ENCODE data around the gene ENOX2. TPM values are rescaled to one million over a fixed set of nuclear protein-coding genes. Genes with fewer than 3 reads are reported as not detected.
A peak's percentile ranks its signal among the peaks of the same experiment; 100 is the strongest.
"Not testable (repeated sequence)": the region's sequence is repeated elsewhere in the genome, so short reads cannot be mapped to it uniquely, and the experiment has no call there.

ENOX2 gene
- total and polyA plus RNA-seq, 4 donors = 9.0 to 39.6 (median 22.7) TPM

- no peak for DNase-seq
- intact Hi-C loops (cut with DNase I) = no loop called here
- H3K4me1 ChIP-seq (ENCODE audit: control insufficient read depth in 1 of 2, insufficient read depth in 2 of 2, low read length in 2 of 2) = no peaks in the 10 kb centered on the region
Observed at GRCh38 chrX:130718137-130718536, 184.9 kb downstream of the ENOX2 start.

DNA sequence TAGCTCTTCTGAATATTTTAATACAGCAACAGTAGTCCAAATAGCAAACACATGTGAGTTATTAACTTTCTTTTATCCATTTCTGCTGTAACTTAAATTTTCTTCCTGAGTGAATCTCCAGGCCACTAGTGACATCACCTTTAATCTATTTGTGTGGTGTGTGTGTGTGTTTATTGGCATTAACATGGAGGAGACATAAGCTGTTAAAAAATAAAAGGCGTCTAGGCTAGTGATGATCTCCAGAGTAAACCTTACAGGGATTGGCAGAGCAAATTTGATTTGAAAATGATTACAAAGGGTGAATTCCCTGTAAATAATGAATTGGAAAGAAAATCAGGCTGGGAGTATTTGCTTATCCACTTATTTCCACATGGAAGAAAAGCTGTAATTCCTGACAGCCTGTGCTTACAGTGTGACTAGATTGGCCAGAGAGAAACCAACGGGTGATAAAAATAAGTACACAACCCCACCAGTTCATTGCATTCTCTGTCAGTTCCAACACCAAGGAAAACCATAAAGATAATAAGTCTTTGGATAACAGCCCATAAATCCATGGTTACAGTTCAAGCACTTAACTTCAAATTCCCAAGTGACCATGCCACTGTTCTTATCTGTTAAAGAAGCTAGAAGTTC is 186.1 kb downstream of the ENOX2 start:
- DNase-seq (no peak), ATAC-seq (ENCODE audit: low FRiP score) (no peak)
- Histone ChIP-seq H3K9me3 (ENCODE audit: control insufficient read depth, low read length) (no peaks in the 10 kb centered on the region), H3K27me3 (ENCODE audit: control insufficient read depth in 1 of 2, insufficient read depth in 2 of 2, low read length in 1 of 2) (no peaks in the 10 kb centered on the region), H3K4me1 (ENCODE audit: control insufficient read depth in 1 of 2, insufficient read depth in 2 of 2, low read length in 2 of 2) (no peaks in the 10 kb centered on the region), H3K36me3 (ENCODE audit: control insufficient read depth in 1 of 2, insufficient read depth in 2 of 2, low read length in 1 of 2) (no peaks in the 10 kb centered on the region), H3K4me3 (ENCODE audit: low read length in 2 of 2) (no peak overlapping the region), H3K27ac (ENCODE audit: low read depth in 1 of 2, low read length in 2 of 2) (no peak overlapping the region)
- intact Hi-C loops (cut with DNase I) = no loop called here
- 9 to 31% methylated on average over 2 of the region's 2 CpGs for WGBS, 2 donors

More at GRCh38 chrX:130718137-130718536, 184.9 kb downstream of the ENOX2 start:
- WGBS, 2 donors = 42 to 72% methylated on average over 4 of the region's 4 CpGs
- Histone ChIP-seq H3K4me3 (ENCODE audit: low read length in 2 of 2) (no peak overlapping the region), H3K36me3 (ENCODE audit: control insufficient read depth in 1 of 2, insufficient read depth in 2 of 2, low read length in 1 of 2) (no peaks in the 10 kb centered on the region), H3K27me3 (ENCODE audit: control insufficient read depth in 1 of 2, insufficient read depth in 2 of 2, low read length in 1 of 2) (no peaks in the 10 kb centered on the region), H3K9me3 (ENCODE audit: control insufficient read depth, low read length) (no peaks in the 10 kb centered on the region), H3K27ac (ENCODE audit: low read depth in 1 of 2, low read length in 2 of 2) (no peak overlapping the region)
- ATAC-seq (ENCODE audit: low FRiP score) = no peak

DNA sequence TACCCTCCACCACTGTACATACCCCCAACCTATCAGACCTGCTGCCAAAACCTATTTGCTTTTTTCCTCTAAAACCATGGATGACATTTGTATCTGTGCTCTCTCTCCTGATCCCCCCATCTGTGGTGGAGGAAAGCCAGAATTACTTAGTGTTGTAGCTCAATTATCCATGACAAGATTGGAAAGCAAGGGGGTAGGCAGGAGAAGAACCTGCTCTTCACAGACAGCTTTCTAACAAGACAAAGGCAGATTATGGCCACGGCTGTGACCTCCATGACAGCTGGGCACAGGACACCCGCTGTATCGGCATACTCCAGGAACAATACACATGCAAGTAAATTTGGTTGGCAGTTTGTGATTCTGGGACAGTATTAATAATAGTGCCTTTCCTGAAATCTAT is 186.7 kb downstream of the ENOX2 start:
- intact Hi-C loops (cut with DNase I) = no loop called here
- no peak for DNase-seq
- no peak overlapping the region for H3K27ac ChIP-seq (ENCODE audit: low read depth in 1 of 2, low read length in 2 of 2)
- ATAC-seq (ENCODE audit: low FRiP score) = no peak
- no peaks in the 10 kb centered on the region for H3K9me3 ChIP-seq (ENCODE audit: control insufficient read depth, low read length)
- 77 to 83% methylated on average over 3 of the region's 3 CpGs for WGBS, 2 donors
- no peaks in the 10 kb centered on the region for H3K36me3 ChIP-seq (ENCODE audit: control insufficient read depth in 1 of 2, insufficient read depth in 2 of 2, low read length in 1 of 2)
- H3K4me3 ChIP-seq (ENCODE audit: low read length in 2 of 2) = no peak overlapping the region
- H3K4me1 ChIP-seq (ENCODE audit: control insufficient read depth in 1 of 2, insufficient read depth in 2 of 2, low read length in 2 of 2) = no peaks in the 10 kb centered on the region
- no peaks in the 10 kb centered on the region for H3K27me3 ChIP-seq (ENCODE audit: control insufficient read depth in 1 of 2, insufficient read depth in 2 of 2, low read length in 1 of 2)

- 32 to 38% methylated on average over 3 of the region's 3 CpGs for WGBS, 2 donors
- ATAC-seq (ENCODE audit: low FRiP score) = no peak
- Histone ChIP-seq H3K36me3 (ENCODE audit: control insufficient read depth in 1 of 2, insufficient read depth in 2 of 2, low read length in 1 of 2) (no peaks in the 10 kb centered on the region), H3K4me1 (ENCODE audit: control insufficient read depth in 1 of 2, insufficient read depth in 2 of 2, low read length in 2 of 2) (no peaks in the 10 kb centered on the region), H3K27ac (ENCODE audit: low read depth in 1 of 2, low read length in 2 of 2) (no peak overlapping the region), H3K9me3 (ENCODE audit: control insufficient read depth, low read length) (no peaks in the 10 kb centered on the region), H3K27me3 (ENCODE audit: control insufficient read depth in 1 of 2, insufficient read depth in 2 of 2, low read length in 1 of 2) (no peaks in the 10 kb centered on the region), H3K4me3 (ENCODE audit: low read length in 2 of 2) (no peak overlapping the region)
- intact Hi-C loops (cut with DNase I) = no loop called here
- no peak for DNase-seq
Observed at GRCh38 chrX:130715299-130715698, 187.7 kb downstream of the ENOX2 start.

DNA sequence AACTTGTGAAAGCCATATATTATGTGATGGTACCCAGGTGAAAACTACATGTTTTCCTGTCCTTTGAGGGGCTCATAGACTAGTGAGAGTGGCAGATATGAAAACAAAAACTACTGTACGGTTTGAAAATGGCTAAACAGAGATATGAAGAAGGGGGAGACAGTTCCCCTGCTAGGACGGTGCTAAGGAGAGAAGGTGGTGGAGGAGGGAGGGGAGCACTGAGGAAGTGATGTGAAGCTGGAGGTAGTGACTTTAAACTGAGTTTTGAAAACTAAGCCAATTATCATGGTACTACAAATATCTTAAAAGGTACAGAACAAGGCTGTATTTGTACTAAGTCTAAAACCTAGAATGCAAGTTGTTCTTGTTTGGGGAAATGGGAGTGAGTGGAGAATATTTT is 188.3 kb downstream of the ENOX2 start:
- no peak for ATAC-seq (ENCODE audit: low FRiP score)
- H3K4me1 ChIP-seq (ENCODE audit: control insufficient read depth in 1 of 2, insufficient read depth in 2 of 2, low read length in 2 of 2) = no peaks in the 10 kb centered on the region
- H3K4me3 ChIP-seq (ENCODE audit: low read length in 2 of 2) = no peak overlapping the region
- intact Hi-C loops (cut with DNase I) = no loop called here
- no peak overlapping the region for H3K27ac ChIP-seq (ENCODE audit: low read depth in 1 of 2, low read length in 2 of 2)
- WGBS, 2 donors = 41 to 61% methylated on average over 2 of the region's 2 CpGs
- no peaks in the 10 kb centered on the region for H3K36me3 ChIP-seq (ENCODE audit: control insufficient read depth in 1 of 2, insufficient read depth in 2 of 2, low read length in 1 of 2)
- H3K27me3 ChIP-seq (ENCODE audit: control insufficient read depth in 1 of 2, insufficient read depth in 2 of 2, low read length in 1 of 2) = no peaks in the 10 kb centered on the region
- no peak for DNase-seq
- H3K9me3 ChIP-seq (ENCODE audit: control insufficient read depth, low read length) = no peaks in the 10 kb centered on the region

- H3K4me1 ChIP-seq (ENCODE audit: control insufficient read depth in 1 of 2, insufficient read depth in 2 of 2, low read length in 2 of 2) = no peaks in the 10 kb centered on the region
- WGBS, 2 donors = 10 to 18% methylated on average over 3 of the region's 3 CpGs
- no peak overlapping the region for H3K27ac ChIP-seq (ENCODE audit: low read depth in 1 of 2, low read length in 2 of 2)
- no peaks in the 10 kb centered on the region for H3K36me3 ChIP-seq (ENCODE audit: control insufficient read depth in 1 of 2, insufficient read depth in 2 of 2, low read length in 1 of 2)
- no peak overlapping the region for H3K4me3 ChIP-seq (ENCODE audit: low read length in 2 of 2)
- DNase-seq = no peak
- no peaks in the 10 kb centered on the region for H3K9me3 ChIP-seq (ENCODE audit: control insufficient read depth, low read length)
- ATAC-seq (ENCODE audit: low FRiP score) = no peak
- H3K27me3 ChIP-seq (ENCODE audit: control insufficient read depth in 1 of 2, insufficient read depth in 2 of 2, low read length in 1 of 2) = no peaks in the 10 kb centered on the region
- intact Hi-C loops (cut with DNase I) = no loop called here
Observed at GRCh38 chrX:130714135-130714534, 188.9 kb downstream of the ENOX2 start.

GRCh38 chrX:130709178-130709577 is 193.8 kb downstream of the ENOX2 start:
- H3K27me3 ChIP-seq (ENCODE audit: control insufficient read depth in 1 of 2, insufficient read depth in 2 of 2, low read length in 1 of 2); H3K36me3 ChIP-seq (ENCODE audit: control insufficient read depth in 1 of 2, insufficient read depth in 2 of 2, low read length in 1 of 2); ATAC-seq (ENCODE audit: low FRiP score); intact Hi-C loops (cut with DNase I); DNase-seq; H3K4me1 ChIP-seq (ENCODE audit: control insufficient read depth in 1 of 2, insufficient read depth in 2 of 2, low read length in 2 of 2); H3K27ac ChIP-seq (ENCODE audit: low read depth in 1 of 2, low read length in 2 of 2); H3K4me3 ChIP-seq (ENCODE audit: low read length in 2 of 2); H3K9me3 ChIP-seq (ENCODE audit: control insufficient read depth, low read length): not testable (repeated sequence)
- 74 to 98% methylated on average over 6 of the region's 6 CpGs for WGBS, 2 donors

GRCh38 chrX:130705591-130705990 is 197.4 kb downstream of the ENOX2 start:
- Histone ChIP-seq H3K27ac (ENCODE audit: low read depth in 1 of 2, low read length in 2 of 2) (peak overlapping the region in 1 of 2 donors; percentile 3), H3K4me1 (ENCODE audit: control insufficient read depth in 1 of 2, insufficient read depth in 2 of 2, low read length in 2 of 2) (no peaks in the 10 kb centered on the region), H3K27me3 (ENCODE audit: control insufficient read depth in 1 of 2, insufficient read depth in 2 of 2, low read length in 1 of 2) (no peaks in the 10 kb centered on the region), H3K4me3 (ENCODE audit: low read length in 2 of 2) (no peak overlapping the region), H3K36me3 (ENCODE audit: control insufficient read depth in 1 of 2, insufficient read depth in 2 of 2, low read length in 1 of 2) (no peaks in the 10 kb centered on the region), H3K9me3 (ENCODE audit: control insufficient read depth, low read length) (no peaks in the 10 kb centered on the region)
- intact Hi-C loops (cut with DNase I) = no loop called here
- ATAC-seq (ENCODE audit: low FRiP score) (no peak), DNase-seq (no peak)
- 72 to 96% methylated on average over 3 of the region's 3 CpGs for WGBS, 2 donors
